Stomach smooth muscle (tissue), 2 donors: ENCODE results near the gene EPHA10.

Experiments used
- H3K27ac ChIP-seq: one replicate; pipeline ENCODE4 v1.7.0; 2013; ENCODE audit warnings: mild to moderate bottlenecking, low read length, inconsistent platforms
- H3K27me3 ChIP-seq, 2 donors: one replicate each; pipeline ENCODE4 v1.7.0; 2013; ENCODE audit warnings: low read length in 2 of 2; ENCODE audit not compliant: insufficient read depth in 2 of 2, control insufficient read depth in 1 of 2
- H3K36me3 ChIP-seq, 2 donors: one replicate each; pipeline ENCODE4 v1.7.0; 2013; ENCODE audit warnings: low read length in 2 of 2; ENCODE audit not compliant: control insufficient read depth in 2 of 2, insufficient read depth in 2 of 2
- H3K4me1 ChIP-seq: one replicate; pipeline ENCODE4 v1.7.0; 2013; ENCODE audit warnings: low read length; ENCODE audit not compliant: control insufficient read depth, insufficient read depth
- H3K4me3 ChIP-seq, 2 donors: one replicate each; pipeline ENCODE4 v1.7.0; 2013; ENCODE audit warnings: low read length in 2 of 2
- H3K9ac ChIP-seq, 2 donors: one replicate each; pipeline ENCODE4 v1.7.0; 2013; ENCODE audit warnings: low read length in 2 of 2, mild to moderate bottlenecking in 1 of 2
- H3K9me3 ChIP-seq, 2 donors: one replicate each; pipeline ENCODE4 v1.7.0; 2013; ENCODE audit warnings: low read length in 2 of 2; ENCODE audit not compliant: control insufficient read depth in 2 of 2
- donor health status: healthy.
- donor health status: Pancreatic carcinoma.

The EPHA10 gene

GRCh38 chr1:37732111-37732780, 32.7 kb downstream of the EPHA10 start:
- Histone ChIP-seq H3K27me3 (peaks cover 15 to 21% of the 10 kb centered on the region in 2 donors), H3K27ac (no peak overlapping the region), H3K4me1 (no peaks in the 10 kb centered on the region), H3K9ac (no peak overlapping the region), H3K9me3 (no peaks in the 10 kb centered on the region), H3K4me3 (no peak overlapping the region), H3K36me3 (no peaks in the 10 kb centered on the region)

- H3K27ac ChIP-seq = no peak overlapping the region
Measured at GRCh38 chr1:37731312-37732019, 33.5 kb downstream of the EPHA10 start.

DNA sequence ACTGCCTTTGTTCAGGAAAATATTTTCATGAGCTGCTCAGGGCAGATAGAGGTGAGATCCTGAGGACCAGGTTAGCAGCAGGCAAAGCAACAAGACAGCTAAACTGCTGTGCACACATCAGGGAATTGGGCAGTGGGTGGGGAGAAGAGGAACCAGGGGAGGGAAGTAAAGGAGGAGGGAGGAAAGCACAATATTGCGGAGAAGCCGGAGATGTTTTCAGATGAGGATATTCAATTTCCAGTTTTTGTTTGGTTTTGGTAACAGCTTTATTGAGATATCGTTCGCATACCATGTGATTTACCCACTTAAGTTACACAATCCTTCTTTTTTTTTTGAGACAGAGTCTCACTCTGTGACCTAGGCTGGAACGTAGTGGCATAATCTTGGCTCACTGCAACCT, 34.5 kb downstream of the EPHA10 start:
- no peak overlapping the region for H3K27ac ChIP-seq
- no peaks in the 10 kb centered on the region for H3K9me3 ChIP-seq
- peaks cover 15 to 29% of the 10 kb centered on the region in 2 donors for H3K27me3 ChIP-seq
- H3K9ac ChIP-seq = no peak overlapping the region
- H3K36me3 ChIP-seq = no peaks in the 10 kb centered on the region
- H3K4me3 ChIP-seq = no peak overlapping the region
- H3K4me1 ChIP-seq = no peaks in the 10 kb centered on the region

More at GRCh38 chr1:37731312-37732019, 33.5 kb downstream of the EPHA10 start:
- no peaks in the 10 kb centered on the region for H3K4me1 ChIP-seq
- H3K36me3 ChIP-seq = no peaks in the 10 kb centered on the region
- H3K9me3 ChIP-seq = no peaks in the 10 kb centered on the region
- no peak overlapping the region for H3K4me3 ChIP-seq
- peaks cover 15 to 21% of the 10 kb centered on the region in 2 donors for H3K27me3 ChIP-seq
- H3K9ac ChIP-seq = no peak overlapping the region

DNA sequence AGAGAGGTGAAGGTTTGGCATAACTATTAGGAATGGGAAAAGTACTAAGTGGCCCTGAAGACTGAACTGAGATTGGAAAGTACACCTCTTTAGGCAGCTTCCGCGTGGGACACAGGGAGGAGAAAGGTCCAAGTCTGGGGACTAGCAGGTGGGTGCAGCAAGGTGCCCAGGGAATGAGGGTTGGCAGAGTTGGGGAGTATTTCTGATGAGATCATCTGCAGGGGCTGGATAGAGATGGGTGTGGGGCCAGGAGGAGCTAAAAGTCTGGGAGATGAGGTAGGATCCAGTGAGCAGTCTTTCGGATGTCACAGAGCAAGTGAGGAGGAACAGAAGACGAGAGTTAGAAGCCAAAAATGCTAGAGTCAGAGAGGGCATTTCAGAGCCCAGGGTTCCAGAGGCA, 36.5 kb downstream of the EPHA10 start:
- Histone ChIP-seq H3K27me3 (peaks cover 6 to 18% of the 10 kb centered on the region in 2 donors), H3K36me3 (no peaks in the 10 kb centered on the region), H3K9ac (no peak overlapping the region), H3K4me3 (no peak overlapping the region), H3K9me3 (no peaks in the 10 kb centered on the region), H3K4me1 (no peaks in the 10 kb centered on the region), H3K27ac (no peak overlapping the region)

GRCh38 chr1:37726751-37727585, 38.0 kb downstream of the EPHA10 start:
- Histone ChIP-seq H3K36me3 (no peaks in the 10 kb centered on the region), H3K9me3 (no peaks in the 10 kb centered on the region), H3K27ac (no peak overlapping the region), H3K4me3 (no peak overlapping the region), H3K9ac (no peak overlapping the region), H3K27me3 (peaks cover 1 to 14% of the 10 kb centered on the region in 2 donors), H3K4me1 (no peaks in the 10 kb centered on the region)

- Histone ChIP-seq H3K9ac (no peak overlapping the region), H3K9me3 (no peaks in the 10 kb centered on the region), H3K27me3 (peaks cover 0 to 14% of the 10 kb centered on the region in 2 donors), H3K4me1 (no peaks in the 10 kb centered on the region), H3K36me3 (no peaks in the 10 kb centered on the region), H3K4me3 (no peak overlapping the region), H3K27ac (no peak overlapping the region)
Measured at GRCh38 chr1:37725851-37726613, 38.9 kb downstream of the EPHA10 start.

DNA sequence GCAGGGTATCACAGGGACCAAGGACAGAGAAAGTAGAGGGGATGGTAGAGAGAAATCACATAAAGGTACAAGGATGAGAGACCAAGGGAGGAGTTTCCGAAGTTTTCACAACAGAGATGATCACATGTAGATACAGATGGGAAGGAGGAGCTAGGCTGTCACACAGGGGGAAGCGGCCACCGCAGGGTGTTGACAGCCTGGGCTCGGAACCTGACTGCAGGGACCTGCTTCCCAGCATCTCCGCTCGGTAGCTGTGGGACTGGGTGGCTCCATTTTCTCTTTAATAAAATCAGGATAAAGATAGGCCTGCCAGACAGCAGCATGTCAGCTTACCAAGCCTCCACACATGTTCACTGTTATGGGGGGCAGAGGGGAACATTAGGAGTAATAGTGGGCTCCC, 40.3 kb downstream of the EPHA10 start:
- Histone ChIP-seq H3K4me3 (no peak overlapping the region), H3K27me3 (peaks cover 0 to 12% of the 10 kb centered on the region in 2 donors), H3K4me1 (no peaks in the 10 kb centered on the region), H3K9me3 (no peaks in the 10 kb centered on the region), H3K36me3 (no peaks in the 10 kb centered on the region), H3K27ac (no peak overlapping the region), H3K9ac (no peak overlapping the region)

DNA sequence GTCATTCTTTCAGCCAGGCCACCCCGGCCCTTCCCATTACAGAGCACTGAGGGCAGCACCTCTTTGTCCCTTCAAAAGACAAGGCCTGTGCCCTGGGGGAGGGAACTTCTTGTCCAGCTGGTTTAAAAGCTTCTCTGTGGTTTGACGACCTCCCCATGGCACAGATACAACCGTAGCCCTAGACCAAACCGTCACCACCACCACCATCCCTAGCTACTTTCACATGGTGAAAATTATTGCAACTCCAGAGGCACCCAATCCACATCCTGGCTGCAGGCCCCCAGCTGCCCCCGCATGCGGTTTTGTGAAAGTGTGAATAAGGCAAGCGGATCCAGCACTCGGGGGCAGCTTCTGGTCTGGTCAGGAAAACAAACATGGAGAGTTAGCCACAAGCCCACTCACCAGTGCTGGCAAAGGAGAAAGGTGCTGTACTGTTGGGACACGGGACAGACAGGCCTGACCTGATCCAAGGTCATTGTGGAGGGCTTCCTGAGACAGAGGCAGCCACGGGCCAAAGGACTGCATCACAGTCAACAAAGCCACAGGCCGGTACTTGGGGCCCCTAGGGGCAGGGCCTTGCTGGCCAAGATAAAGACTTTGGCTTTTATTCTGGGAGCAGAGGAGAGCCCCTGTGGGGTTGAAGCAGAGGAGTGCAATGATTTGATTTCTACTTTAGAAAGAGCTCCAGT, 41.4 kb downstream of the EPHA10 start:
- no peaks in the 10 kb centered on the region for H3K36me3 ChIP-seq
- H3K27ac ChIP-seq = no peak overlapping the region
- H3K9ac ChIP-seq = no peak overlapping the region
- H3K4me1 ChIP-seq = no peaks in the 10 kb centered on the region
- peaks cover 0 to 14% of the 10 kb centered on the region in 2 donors for H3K27me3 ChIP-seq
- H3K9me3 ChIP-seq = no peaks in the 10 kb centered on the region
- no peak overlapping the region for H3K4me3 ChIP-seq

- no peak overlapping the region for H3K9ac ChIP-seq
- no peaks in the 10 kb centered on the region for H3K36me3 ChIP-seq
- H3K27ac ChIP-seq = no peak overlapping the region
- H3K4me3 ChIP-seq = no peak overlapping the region
- H3K9me3 ChIP-seq = no peaks in the 10 kb centered on the region
- H3K4me1 ChIP-seq = no peaks in the 10 kb centered on the region
- peaks cover 0 to 14% of the 10 kb centered on the region in 2 donors for H3K27me3 ChIP-seq
Measured at GRCh38 chr1:37723072-37723389, 41.9 kb downstream of the EPHA10 start.
